Chondrocyte (in vitro differentiated cells): ENCODE results near the gene TPP2. TPM values are rescaled to one million over a fixed set of nuclear protein-coding genes. Genes with fewer than 3 reads are reported as not detected.

Experiments
- DNase-seq: peaks from one replicate; pipeline ENCODE4 v3.0.0; 2021; ENCODE audit warnings: mixed read lengths, low spot score
- H3K27ac Mint-ChIP-seq: one replicate; pipeline ENCODE4 v1.8.0; 2021; ENCODE audit warnings: mild to moderate bottlenecking, moderate library complexity, mixed read lengths; ENCODE audit not compliant: unreplicated experiment
- H3K27me3 Mint-ChIP-seq: 2 replicates; pipeline ENCODE4 v1.8.0; 2021; ENCODE audit warnings: low read depth, mixed read lengths
- H3K36me3 Mint-ChIP-seq: 2 replicates; pipeline ENCODE4 v1.8.0; 2021; ENCODE audit warnings: low read depth, mixed read lengths
- H3K4me1 Mint-ChIP-seq: 2 replicates; pipeline ENCODE4 v1.8.0; 2021; ENCODE audit warnings: low read depth, mild to moderate bottlenecking, mixed read lengths
- H3K4me3 Mint-ChIP-seq: one replicate; pipeline ENCODE4 v1.8.0; 2021; ENCODE audit warnings: mild to moderate bottlenecking, moderate library complexity, mixed read lengths; ENCODE audit not compliant: unreplicated experiment
- H3K9me3 Mint-ChIP-seq: 2 replicates; pipeline ENCODE4 v1.8.0; 2021; ENCODE audit warnings: low read depth, mixed read lengths
- CTCF ChIP-seq: fragments of 200-600 bp; sonication (generic); IDR thresholded peaks from 2 replicates; pipeline ENCODE4 v1.5.0; 2021; ENCODE audit warnings: antibody characterized with exemption, mild to moderate bottlenecking, moderate library complexity
- total RNA-seq: library from RNA; stranded (reverse); gene quantifications from 3 replicates; pipeline ENCODE4 v1.2.1, GENCODE V29; 2021

Gene TPP2
- total RNA-seq, 1 donor from 2014 or later: 27.8 TPM

- no peaks in the 10 kb centered on the region for H3K36me3 Mint-ChIP-seq
- DNase-seq: peak; percentile 94
- no peaks in the 10 kb centered on the region for H3K9me3 Mint-ChIP-seq
- H3K4me3 Mint-ChIP-seq: peak overlapping the region; percentile 92
- H3K27ac Mint-ChIP-seq: peak overlapping the region; percentile 91
- peaks cover 24% of the 10 kb centered on the region for H3K4me1 Mint-ChIP-seq
- TF ChIP-seq CTCF: peak; percentile 91
- no peaks in the 10 kb centered on the region for H3K27me3 Mint-ChIP-seq
These were observed 4.6 kb upstream of the TPP2 start for GRCh38 chr13:102591988-102592781.

GRCh38 chr13:102593466-102593865, 3.3 kb upstream of the TPP2 start:
- Mint-ChIP-seq H3K27ac (peak overlapping the region; percentile 32), H3K4me1 (peaks cover 30% of the 10 kb centered on the region), H3K4me3 (no peak overlapping the region), H3K36me3 (no peaks in the 10 kb centered on the region), H3K9me3 (no peaks in the 10 kb centered on the region), H3K27me3 (no peaks in the 10 kb centered on the region)
- no peak for TF ChIP-seq CTCF
- DNase-seq: no peak

- Mint-ChIP-seq H3K27ac (peak overlapping the region; percentile 92), H3K4me3 (peak overlapping the region; percentile 98), H3K27me3 (no peaks in the 10 kb centered on the region), H3K36me3 (no peaks in the 10 kb centered on the region), H3K9me3 (no peaks in the 10 kb centered on the region), H3K4me1 (peaks cover 44% of the 10 kb centered on the region)
- TF ChIP-seq CTCF: peak; percentile 2
- DNase-seq: no peak
These were observed 509 bp downstream of the TPP2 start for GRCh38 chr13:102597029-102597961.

GRCh38 chr13:102598061-102598460, 1.3 kb downstream of the TPP2 start:
- Mint-ChIP-seq H3K4me1 (peaks cover 41% of the 10 kb centered on the region), H3K4me3 (peak overlapping the region; percentile 82), H3K9me3 (no peaks in the 10 kb centered on the region), H3K27me3 (no peaks in the 10 kb centered on the region), H3K27ac (peak overlapping the region; percentile 29), H3K36me3 (no peaks in the 10 kb centered on the region)
- no peak for DNase-seq
- no peak for TF ChIP-seq CTCF

- Mint-ChIP-seq H3K4me1 (peaks cover 41% of the 10 kb centered on the region), H3K36me3 (peaks cover 2% of the 10 kb centered on the region), H3K27me3 (no peaks in the 10 kb centered on the region), H3K9me3 (no peaks in the 10 kb centered on the region), H3K4me3 (no peak overlapping the region), H3K27ac (no peak overlapping the region)
- no peak for TF ChIP-seq CTCF
- no peak for DNase-seq
These were observed 2.7 kb downstream of the TPP2 start for GRCh38 chr13:102599426-102600012.
